ENCODE data around the gene RELA.

DNA sequence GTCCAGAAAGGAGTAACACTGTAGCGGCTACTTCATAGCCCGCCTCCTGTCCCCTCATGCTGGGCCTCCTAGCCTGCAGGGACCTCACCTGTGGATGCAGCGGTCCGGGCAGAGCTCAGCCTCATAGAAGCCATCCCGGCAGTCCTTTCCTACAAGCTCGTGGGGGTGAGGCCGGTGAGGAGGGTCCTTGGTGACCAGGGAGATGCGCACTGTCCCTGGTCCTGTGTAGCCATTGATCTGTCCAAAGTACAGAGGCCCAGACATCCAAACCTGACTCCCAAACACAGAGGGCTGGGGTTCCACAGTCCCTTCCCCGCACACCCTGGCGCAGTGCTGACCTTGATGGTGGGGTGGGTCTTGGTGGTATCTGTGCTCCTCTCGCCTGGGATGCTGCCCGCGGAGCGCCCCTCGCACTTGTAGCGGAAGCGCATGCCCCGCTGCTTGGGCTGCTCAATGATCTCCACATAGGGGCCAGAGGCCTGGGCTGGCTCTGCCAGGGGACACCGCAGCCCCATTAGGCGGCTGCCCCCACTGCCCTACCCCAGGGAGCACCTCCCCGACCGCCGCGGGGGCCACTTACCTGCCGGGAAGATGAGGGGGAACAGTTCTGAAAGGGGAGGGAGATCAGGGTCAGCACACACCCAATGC is 993 bp downstream of the RELA start:
- no peak for TF ChIP-seq JUND (IDR thresholded peaks at IDR 0.05; ENCODE audit: low read depth, low read length)
- TF ChIP-seq HDAC2 (IDR thresholded peaks at IDR 0.05): no peak
- TF ChIP-seq, protein P1, sequence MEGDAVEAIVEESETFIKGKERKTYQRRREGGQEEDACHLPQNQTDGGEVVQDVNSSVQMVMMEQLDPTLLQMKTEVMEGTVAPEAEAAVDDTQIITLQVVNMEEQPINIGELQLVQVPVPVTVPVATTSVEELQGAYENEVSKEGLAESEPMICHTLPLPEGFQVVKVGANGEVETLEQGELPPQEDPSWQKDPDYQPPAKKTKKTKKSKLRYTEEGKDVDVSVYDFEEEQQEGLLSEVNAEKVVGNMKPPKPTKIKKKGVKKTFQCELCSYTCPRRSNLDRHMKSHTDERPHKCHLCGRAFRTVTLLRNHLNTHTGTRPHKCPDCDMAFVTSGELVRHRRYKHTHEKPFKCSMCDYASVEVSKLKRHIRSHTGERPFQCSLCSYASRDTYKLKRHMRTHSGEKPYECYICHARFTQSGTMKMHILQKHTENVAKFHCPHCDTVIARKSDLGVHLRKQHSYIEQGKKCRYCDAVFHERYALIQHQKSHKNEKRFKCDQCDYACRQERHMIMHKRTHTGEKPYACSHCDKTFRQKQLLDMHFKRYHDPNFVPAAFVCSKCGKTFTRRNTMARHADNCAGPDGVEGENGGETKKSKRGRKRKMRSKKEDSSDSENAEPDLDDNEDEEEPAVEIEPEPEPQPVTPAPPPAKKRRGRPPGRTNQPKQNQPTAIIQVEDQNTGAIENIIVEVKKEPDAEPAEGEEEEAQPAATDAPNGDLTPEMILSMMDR (IDR thresholded peaks at IDR 0.05 in 2 of 3, conservative IDR thresholded peaks at IDR 0.05 in 1 of 3; ENCODE audit: control insufficient read depth in 2 of 3, extremely low read depth in 1 of 3, insufficient read depth in 1 of 3, low read depth in 3 of 3, low read length in 3 of 3): no peak
- TF ChIP-seq TARDBP (IDR thresholded peaks at IDR 0.05; ENCODE audit: borderline replicate concordance): no peak
- TF ChIP-seq MXI1 (IDR thresholded peaks at IDR 0.05; ENCODE audit: low read depth, low read length): no peak
- no peak for TF ChIP-seq GABPA (IDR thresholded peaks at IDR 0.05; ENCODE audit: low read depth)
- TF ChIP-seq, protein P2, sequence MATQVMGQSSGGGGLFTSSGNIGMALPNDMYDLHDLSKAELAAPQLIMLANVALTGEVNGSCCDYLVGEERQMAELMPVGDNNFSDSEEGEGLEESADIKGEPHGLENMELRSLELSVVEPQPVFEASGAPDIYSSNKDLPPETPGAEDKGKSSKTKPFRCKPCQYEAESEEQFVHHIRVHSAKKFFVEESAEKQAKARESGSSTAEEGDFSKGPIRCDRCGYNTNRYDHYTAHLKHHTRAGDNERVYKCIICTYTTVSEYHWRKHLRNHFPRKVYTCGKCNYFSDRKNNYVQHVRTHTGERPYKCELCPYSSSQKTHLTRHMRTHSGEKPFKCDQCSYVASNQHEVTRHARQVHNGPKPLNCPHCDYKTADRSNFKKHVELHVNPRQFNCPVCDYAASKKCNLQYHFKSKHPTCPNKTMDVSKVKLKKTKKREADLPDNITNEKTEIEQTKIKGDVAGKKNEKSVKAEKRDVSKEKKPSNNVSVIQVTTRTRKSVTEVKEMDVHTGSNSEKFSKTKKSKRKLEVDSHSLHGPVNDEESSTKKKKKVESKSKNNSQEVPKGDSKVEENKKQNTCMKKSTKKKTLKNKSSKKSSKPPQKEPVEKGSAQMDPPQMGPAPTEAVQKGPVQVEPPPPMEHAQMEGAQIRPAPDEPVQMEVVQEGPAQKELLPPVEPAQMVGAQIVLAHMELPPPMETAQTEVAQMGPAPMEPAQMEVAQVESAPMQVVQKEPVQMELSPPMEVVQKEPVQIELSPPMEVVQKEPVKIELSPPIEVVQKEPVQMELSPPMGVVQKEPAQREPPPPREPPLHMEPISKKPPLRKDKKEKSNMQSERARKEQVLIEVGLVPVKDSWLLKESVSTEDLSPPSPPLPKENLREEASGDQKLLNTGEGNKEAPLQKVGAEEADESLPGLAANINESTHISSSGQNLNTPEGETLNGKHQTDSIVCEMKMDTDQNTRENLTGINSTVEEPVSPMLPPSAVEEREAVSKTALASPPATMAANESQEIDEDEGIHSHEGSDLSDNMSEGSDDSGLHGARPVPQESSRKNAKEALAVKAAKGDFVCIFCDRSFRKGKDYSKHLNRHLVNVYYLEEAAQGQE (IDR thresholded peaks at IDR 0.05; ENCODE audit: low read depth, low read length): no peak
- no peak for TF ChIP-seq POLR2AphosphoS5 (IDR thresholded peaks at IDR 0.05; ENCODE audit: low read length)
- TF ChIP-seq SIN3A (IDR thresholded peaks at IDR 0.05; ENCODE audit: low read depth, low read length): no peak
- TF ChIP-seq, protein P3, sequence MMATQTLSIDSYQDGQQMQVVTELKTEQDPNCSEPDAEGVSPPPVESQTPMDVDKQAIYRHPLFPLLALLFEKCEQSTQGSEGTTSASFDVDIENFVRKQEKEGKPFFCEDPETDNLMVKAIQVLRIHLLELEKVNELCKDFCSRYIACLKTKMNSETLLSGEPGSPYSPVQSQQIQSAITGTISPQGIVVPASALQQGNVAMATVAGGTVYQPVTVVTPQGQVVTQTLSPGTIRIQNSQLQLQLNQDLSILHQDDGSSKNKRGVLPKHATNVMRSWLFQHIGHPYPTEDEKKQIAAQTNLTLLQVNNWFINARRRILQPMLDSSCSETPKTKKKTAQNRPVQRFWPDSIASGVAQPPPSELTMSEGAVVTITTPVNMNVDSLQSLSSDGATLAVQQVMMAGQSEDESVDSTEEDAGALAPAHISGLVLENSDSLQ (IDR thresholded peaks at IDR 0.05): no peak
- TF ChIP-seq POLR2A (IDR thresholded peaks at IDR 0.05; ENCODE audit: low read depth, low read length): no peak; the same call in 1 of the 2 replicates
